ENCODE results near the gene TMEM131. TPM values are rescaled to one million over a fixed set of nuclear protein-coding genes. Genes with fewer than 3 reads are reported as not detected.

Gene TMEM131
- total and polyA plus RNA-seq, 9 donors, result 25.4 to 54.7 (median 41.6) TPM

DNA sequence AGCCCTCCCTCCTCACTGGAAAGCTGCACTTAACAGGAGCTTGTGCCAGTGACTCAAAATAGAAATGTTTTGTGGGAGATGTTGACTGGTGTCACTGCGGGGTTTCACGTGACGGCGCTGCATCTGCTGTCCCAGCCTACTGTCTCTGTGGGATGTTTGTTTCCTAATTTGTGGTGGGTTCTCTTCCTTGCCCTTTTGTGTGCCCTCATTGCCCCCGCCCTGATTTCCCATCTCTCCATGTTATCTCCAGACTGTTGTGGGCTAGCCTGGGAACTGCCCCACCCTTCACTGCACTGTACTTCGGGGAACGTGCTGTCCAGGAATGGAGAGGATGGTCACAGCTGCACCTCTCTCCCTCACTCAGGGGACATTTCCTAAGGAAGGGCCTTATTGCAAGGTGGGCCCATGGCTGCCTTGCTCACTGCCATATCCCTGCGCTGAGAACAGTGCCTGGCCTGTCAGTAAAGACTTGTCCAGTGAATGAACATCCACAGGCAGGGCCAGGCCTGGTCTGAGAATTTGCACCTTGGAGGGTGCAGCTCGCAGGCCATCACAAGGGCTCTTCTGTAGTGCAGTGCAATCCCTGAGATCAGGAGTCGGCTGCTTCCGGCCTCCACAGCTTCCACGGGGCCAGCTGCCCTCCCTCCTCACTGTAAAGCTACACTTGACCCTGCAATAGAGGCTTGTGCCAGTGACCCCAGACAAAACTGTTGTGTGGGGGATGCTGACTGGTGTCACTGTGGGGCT lies 264.3 kb downstream of the TMEM131 start:
- Histone ChIP-seq H3K36me3 (ENCODE audit: control insufficient read depth, insufficient read depth, low read length) (no peaks in the 10 kb centered on the region), H3K4me1 (ENCODE audit: control insufficient read depth, insufficient read depth, low read length) (peaks cover 33% of the 10 kb centered on the region), H3K27ac (ENCODE audit: low read length) (no peak overlapping the region), H3K27me3 (ENCODE audit: control insufficient read depth, insufficient read depth, low read length) (no peaks in the 10 kb centered on the region), H3K9me3 (replicated peaks; ENCODE audit: control insufficient read depth, low read depth, low read length) (peaks cover 6% of the 10 kb centered on the region), H3K4me3 (ENCODE audit: low read length) (no peak overlapping the region)
- DNase-seq, result no peak
- 76% methylated on average over 8 of the region's 12 CpGs for WGBS (ENCODE audit: insufficient coverage)

GRCh38 chr2:97730245-97730644 lies 265.5 kb downstream of the TMEM131 start:
- Histone ChIP-seq H3K4me1 (ENCODE audit: control insufficient read depth, insufficient read depth, low read length) (peaks cover 43% of the 10 kb centered on the region), H3K36me3 (ENCODE audit: control insufficient read depth, insufficient read depth, low read length) (no peaks in the 10 kb centered on the region), H3K4me3 (ENCODE audit: low read length) (no peak overlapping the region), H3K9me3 (replicated peaks; ENCODE audit: control insufficient read depth, low read depth, low read length) (peaks cover 6% of the 10 kb centered on the region), H3K27me3 (ENCODE audit: control insufficient read depth, insufficient read depth, low read length) (no peaks in the 10 kb centered on the region), H3K27ac (ENCODE audit: low read length) (no peak overlapping the region)
- no peak for DNase-seq
- no CpG with 5 or more reads among the region's 1 CpG for WGBS (ENCODE audit: insufficient coverage)

GRCh38 chr2:97728091-97728731 lies 267.5 kb downstream of the TMEM131 start:
- DNase-seq, result peak; percentile 91
- Histone ChIP-seq H3K36me3 (ENCODE audit: control insufficient read depth, insufficient read depth, low read length) (no peaks in the 10 kb centered on the region), H3K27ac (ENCODE audit: low read length) (peak overlapping the region; percentile 86), H3K4me3 (ENCODE audit: low read length) (no peak overlapping the region), H3K4me1 (ENCODE audit: control insufficient read depth, insufficient read depth, low read length) (peaks cover 51% of the 10 kb centered on the region), H3K27me3 (ENCODE audit: control insufficient read depth, insufficient read depth, low read length) (no peaks in the 10 kb centered on the region), H3K9me3 (replicated peaks; ENCODE audit: control insufficient read depth, low read depth, low read length) (peaks cover 6% of the 10 kb centered on the region)
- WGBS (ENCODE audit: insufficient coverage), result 67% methylated on average over 10 of the region's 12 CpGs

GRCh38 chr2:97727296-97727695 lies 268.5 kb downstream of the TMEM131 start:
- Histone ChIP-seq H3K4me1 (ENCODE audit: control insufficient read depth, insufficient read depth, low read length) (peaks cover 51% of the 10 kb centered on the region), H3K27ac (ENCODE audit: low read length) (peak overlapping the region; percentile 83), H3K4me3 (ENCODE audit: low read length) (no peak overlapping the region), H3K27me3 (ENCODE audit: control insufficient read depth, insufficient read depth, low read length) (no peaks in the 10 kb centered on the region), H3K36me3 (ENCODE audit: control insufficient read depth, insufficient read depth, low read length) (no peaks in the 10 kb centered on the region), H3K9me3 (replicated peaks; ENCODE audit: control insufficient read depth, low read depth, low read length) (peaks cover 6% of the 10 kb centered on the region)
- WGBS (ENCODE audit: insufficient coverage), result 68% methylated on average over 3 of the region's 7 CpGs
- DNase-seq, result no peak

DNA sequence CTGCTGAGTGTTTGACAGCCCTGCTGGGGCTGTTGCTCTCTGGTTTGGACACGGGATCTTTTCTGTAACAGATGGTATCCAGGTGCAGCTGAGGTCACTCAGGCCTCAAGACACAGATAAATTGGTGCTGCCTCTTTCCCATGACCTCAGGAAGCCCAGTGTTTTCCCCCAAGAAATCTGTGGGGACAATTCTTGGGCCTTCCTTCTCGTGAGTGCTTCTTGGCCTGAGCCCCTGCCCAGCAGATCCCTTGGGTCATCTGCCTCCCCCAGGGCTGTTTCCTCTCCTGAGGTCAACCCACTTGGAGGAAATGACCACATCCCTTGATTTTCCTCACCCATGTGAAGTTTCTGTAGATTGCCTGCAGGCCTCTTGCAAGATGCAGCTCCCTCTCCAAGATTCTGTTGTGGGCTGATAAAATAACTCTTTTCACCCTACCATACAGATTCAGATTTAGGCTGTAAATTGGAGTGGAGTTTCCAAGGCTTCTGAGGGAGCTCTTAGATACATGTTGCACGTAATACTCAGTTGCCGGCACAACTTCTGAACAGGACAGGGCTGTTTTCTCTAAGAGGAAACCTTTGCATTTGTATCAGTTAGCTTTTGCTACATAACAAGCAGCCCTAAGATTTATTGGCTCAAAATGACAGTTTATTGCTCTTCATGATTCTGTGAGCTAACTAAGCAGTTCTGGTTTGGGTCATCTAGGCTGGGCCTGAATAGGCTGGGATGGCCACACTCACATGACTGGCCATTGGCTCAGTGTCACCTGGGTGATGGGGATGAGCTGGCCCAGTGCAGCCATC lies 269.3 kb downstream of the TMEM131 start:
- Histone ChIP-seq H3K36me3 (ENCODE audit: control insufficient read depth, insufficient read depth, low read length) (no peaks in the 10 kb centered on the region), H3K4me1 (ENCODE audit: control insufficient read depth, insufficient read depth, low read length) (peaks cover 47% of the 10 kb centered on the region), H3K9me3 (replicated peaks; ENCODE audit: control insufficient read depth, low read depth, low read length) (peaks cover 6% of the 10 kb centered on the region), H3K27me3 (ENCODE audit: control insufficient read depth, insufficient read depth, low read length) (no peaks in the 10 kb centered on the region), H3K27ac (ENCODE audit: low read length) (peak overlapping the region; percentile 87), H3K4me3 (ENCODE audit: low read length) (no peak overlapping the region)
- WGBS (ENCODE audit: insufficient coverage), result 29% methylated on average over 4 of the region's 4 CpGs
- peak; percentile 84 for DNase-seq

- Histone ChIP-seq H3K27ac (ENCODE audit: low read length) (peak overlapping the region; percentile 87), H3K9me3 (replicated peaks; ENCODE audit: control insufficient read depth, low read depth, low read length) (peaks cover 2% of the 10 kb centered on the region), H3K27me3 (ENCODE audit: control insufficient read depth, insufficient read depth, low read length) (no peaks in the 10 kb centered on the region), H3K4me1 (ENCODE audit: control insufficient read depth, insufficient read depth, low read length) (peaks cover 42% of the 10 kb centered on the region), H3K4me3 (ENCODE audit: low read length) (no peak overlapping the region), H3K36me3 (ENCODE audit: control insufficient read depth, insufficient read depth, low read length) (no peaks in the 10 kb centered on the region)
- 87% methylated on average over 17 of the region's 31 CpGs for WGBS (ENCODE audit: insufficient coverage)
- no peak for DNase-seq
Measured at GRCh38 chr2:97724946-97725688, 270.6 kb downstream of the TMEM131 start.

- Histone ChIP-seq H3K27me3 (ENCODE audit: control insufficient read depth, insufficient read depth, low read length) (no peaks in the 10 kb centered on the region), H3K4me1 (ENCODE audit: control insufficient read depth, insufficient read depth, low read length) (peaks cover 42% of the 10 kb centered on the region), H3K27ac (ENCODE audit: low read length) (no peak overlapping the region), H3K9me3 (replicated peaks; ENCODE audit: control insufficient read depth, low read depth, low read length) (no peaks in the 10 kb centered on the region), H3K36me3 (ENCODE audit: control insufficient read depth, insufficient read depth, low read length) (no peaks in the 10 kb centered on the region), H3K4me3 (ENCODE audit: low read length) (no peak overlapping the region)
- no peak for DNase-seq
- WGBS (ENCODE audit: insufficient coverage), result 64% methylated on average over 11 of the region's 17 CpGs
Measured at GRCh38 chr2:97724501-97724900, 271.2 kb downstream of the TMEM131 start.

DNA sequence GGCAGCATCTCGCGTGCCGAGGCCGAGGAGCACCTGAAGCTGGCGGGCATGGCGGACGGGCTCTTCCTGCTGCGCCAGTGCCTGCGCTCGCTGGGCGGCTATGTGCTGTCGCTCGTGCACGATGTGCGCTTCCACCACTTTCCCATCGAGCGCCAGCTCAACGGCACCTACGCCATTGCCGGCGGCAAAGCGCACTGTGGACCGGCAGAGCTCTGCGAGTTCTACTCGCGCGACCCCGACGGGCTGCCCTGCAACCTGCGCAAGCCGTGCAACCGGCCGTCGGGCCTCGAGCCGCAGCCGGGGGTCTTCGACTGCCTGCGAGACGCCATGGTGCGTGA lies 271.7 kb downstream of the TMEM131 start:
- Histone ChIP-seq H3K9me3 (replicated peaks; ENCODE audit: control insufficient read depth, low read depth, low read length) (no peaks in the 10 kb centered on the region), H3K36me3 (ENCODE audit: control insufficient read depth, insufficient read depth, low read length) (no peaks in the 10 kb centered on the region), H3K4me3 (ENCODE audit: low read length) (no peak overlapping the region), H3K4me1 (ENCODE audit: control insufficient read depth, insufficient read depth, low read length) (peaks cover 41% of the 10 kb centered on the region), H3K27me3 (ENCODE audit: control insufficient read depth, insufficient read depth, low read length) (no peaks in the 10 kb centered on the region), H3K27ac (ENCODE audit: low read length) (no peak overlapping the region)
- WGBS (ENCODE audit: insufficient coverage), result 44% methylated on average over 41 of the region's 41 CpGs
- DNase-seq, result no peak

- Histone ChIP-seq H3K4me1 (ENCODE audit: control insufficient read depth, insufficient read depth, low read length) (peaks cover 41% of the 10 kb centered on the region), H3K27ac (ENCODE audit: low read length) (no peak overlapping the region), H3K36me3 (ENCODE audit: control insufficient read depth, insufficient read depth, low read length) (no peaks in the 10 kb centered on the region), H3K4me3 (ENCODE audit: low read length) (no peak overlapping the region), H3K27me3 (ENCODE audit: control insufficient read depth, insufficient read depth, low read length) (no peaks in the 10 kb centered on the region), H3K9me3 (replicated peaks; ENCODE audit: control insufficient read depth, low read depth, low read length) (no peaks in the 10 kb centered on the region)
- DNase-seq, result no peak
- 78% methylated on average over 30 of the region's 37 CpGs for WGBS (ENCODE audit: insufficient coverage)
Measured at GRCh38 chr2:97723156-97724072, 272.3 kb downstream of the TMEM131 start.
